ENCODE measurements around the gene SERPINB11.
"Not testable (repeated sequence)": the region's sequence is repeated elsewhere in the genome, so short reads cannot be mapped to it uniquely, and the experiment has no call there.

SERPINB11 gene

GRCh38 chr18:63731215-63731614 lies 28.5 kb downstream of the SERPINB11 start:
- no peak for DNase-seq

DNA sequence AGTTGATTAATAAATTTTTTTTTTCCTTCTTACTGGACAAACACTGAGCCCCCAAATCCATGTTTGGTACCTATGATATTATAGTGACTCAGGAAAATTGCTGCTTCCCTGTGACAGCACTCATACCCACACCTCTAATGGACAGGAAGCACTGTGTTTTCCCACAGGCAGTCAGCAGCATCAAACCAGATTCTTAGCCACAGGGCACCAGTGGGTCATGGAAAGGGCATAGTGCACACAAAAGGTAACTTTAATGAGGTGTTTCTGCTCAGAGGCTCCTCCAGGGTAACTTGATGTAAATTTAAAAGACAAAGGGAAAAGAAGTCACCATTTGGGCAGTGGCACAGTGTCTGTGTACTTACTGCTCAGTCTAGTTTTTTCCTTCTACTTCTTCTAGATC lies 34.1 kb downstream of the SERPINB11 start:
- no peak for DNase-seq

DNA sequence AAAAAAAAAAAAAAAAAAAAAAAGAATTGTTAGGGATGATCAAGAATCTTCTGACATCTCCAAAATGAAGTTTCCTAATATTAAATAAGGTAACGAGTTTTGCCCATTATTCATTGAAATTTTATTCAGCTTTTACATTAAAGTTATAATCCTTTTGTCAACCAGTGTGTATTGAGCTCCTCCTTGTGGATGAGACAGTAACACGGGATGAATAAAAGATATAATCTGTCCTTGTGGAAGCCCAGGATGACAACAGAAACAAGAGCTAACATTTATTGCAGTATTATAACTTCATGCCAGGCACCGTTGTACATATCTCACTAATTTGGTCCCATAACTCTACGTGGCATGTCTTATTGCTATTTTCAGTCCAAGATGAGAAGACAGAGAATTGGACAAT lies 39.0 kb downstream of the SERPINB11 start:
- DNase-seq, result no peak

GRCh38 chr18:63747006-63747405 lies 44.2 kb downstream of the SERPINB11 start:
- DNase-seq, result no peak

DNA sequence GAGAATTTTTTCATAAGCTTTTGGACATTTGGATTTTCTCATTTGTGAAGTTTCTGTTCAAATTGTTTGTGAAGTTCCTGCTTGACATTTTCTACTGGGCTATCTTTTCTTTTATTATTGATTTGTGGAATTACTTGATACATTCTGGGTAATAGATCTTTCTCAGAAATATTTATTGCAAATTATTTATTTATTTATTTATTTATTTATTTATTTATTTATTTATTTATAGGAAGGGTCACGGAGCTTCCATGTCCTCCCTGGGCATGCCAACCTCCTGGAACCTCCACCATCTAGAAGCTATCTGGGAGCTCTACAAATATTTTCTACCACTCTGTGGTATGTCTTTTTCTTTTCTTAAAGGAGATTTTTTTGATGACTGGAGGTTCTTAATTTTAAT lies 46.7 kb downstream of the SERPINB11 start:
- DNase-seq, result no peak

DNA sequence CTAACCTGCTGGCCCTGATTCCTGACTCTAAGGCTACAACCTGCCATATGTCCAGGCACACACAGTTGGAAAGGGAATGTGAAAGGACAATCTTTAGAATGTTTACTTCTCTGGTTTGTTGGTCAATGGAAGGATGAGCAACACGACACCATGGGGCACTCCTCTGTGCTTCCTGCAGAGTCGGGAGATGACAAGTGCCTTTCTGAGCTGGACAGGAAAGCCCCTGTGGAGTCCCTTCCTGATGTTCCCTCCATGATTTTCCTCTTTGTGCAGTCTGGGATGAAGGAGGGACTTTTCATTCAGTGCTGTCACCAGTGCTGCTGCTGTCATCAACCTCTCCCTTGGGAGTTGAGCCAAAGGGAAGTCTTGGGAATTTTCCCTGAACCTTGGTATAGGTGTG lies 49.9 kb downstream of the SERPINB11 start:
- DNase-seq, result no peak

DNA sequence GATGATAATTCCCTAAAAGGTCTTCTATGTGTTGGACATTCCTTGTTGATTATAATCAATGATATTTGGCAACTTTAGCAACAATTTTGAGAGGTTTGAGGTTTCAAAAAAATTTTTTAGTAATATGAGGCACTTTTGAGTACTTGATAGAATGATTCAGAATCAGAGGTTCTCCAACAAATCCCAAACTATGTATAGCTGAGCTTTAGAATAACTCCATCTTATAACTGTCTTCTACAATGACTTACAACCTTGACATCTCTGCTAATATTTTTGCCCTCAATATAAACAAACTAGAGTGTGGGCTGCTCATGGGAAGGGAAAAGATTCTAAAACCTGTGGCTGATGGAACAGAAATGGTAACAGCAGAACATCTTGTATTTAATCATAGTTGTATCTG lies 50.9 kb downstream of the SERPINB11 start:
- DNase-seq, result no peak

DNA sequence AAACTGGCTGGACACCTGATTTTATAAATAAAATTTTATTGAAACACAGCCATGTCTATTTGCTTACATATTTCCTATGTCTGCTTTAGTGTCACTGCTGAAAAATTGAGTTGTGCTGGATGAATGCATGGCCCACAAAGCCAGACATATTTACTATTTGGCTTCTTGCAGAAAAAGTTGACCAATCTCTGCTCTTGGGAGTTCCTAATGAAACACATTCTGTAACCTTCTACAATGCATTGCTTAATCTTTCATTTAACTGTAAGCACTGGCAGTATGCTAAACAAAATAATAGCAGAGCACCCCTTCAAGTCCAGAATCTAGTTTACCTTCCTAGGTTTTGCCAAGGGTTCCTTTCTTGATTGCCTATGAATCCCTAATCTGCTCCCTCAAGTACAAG lies 54.8 kb downstream of the SERPINB11 start:
- DNase-seq, result no peak

- DNase-seq, result no peak
Measured at GRCh38 chr18:63758615-63759240, 56.0 kb downstream of the SERPINB11 start.

- not testable (repeated sequence) for DNase-seq
Measured at GRCh38 chr18:63759786-63760185, 57.0 kb downstream of the SERPINB11 start.

- DNase-seq, result no peak
Measured at GRCh38 chr18:63762518-63762917, 59.8 kb downstream of the SERPINB11 start.

- DNase-seq, result no peak
Measured at GRCh38 chr18:63763831-63764600, 61.3 kb downstream of the SERPINB11 start.

DNA sequence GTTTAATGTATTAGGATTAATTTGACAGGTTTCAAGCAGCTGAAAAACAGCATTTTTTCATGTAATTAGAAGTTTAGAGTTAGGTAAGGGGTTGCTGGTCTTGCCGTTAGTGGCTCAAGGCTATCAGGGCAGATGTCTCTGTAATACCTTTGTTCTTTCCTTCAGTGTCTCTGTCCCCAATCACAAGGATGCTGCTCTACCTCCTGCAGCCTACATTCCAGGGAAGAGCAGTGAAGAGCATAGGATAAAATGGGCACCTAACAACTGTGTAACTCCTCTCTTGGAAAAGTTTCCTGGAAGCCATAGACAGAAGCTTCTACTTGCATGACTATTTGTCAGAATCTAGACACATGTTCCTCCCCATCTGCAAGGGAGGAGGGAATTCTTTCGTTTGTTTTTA lies 63.1 kb downstream of the SERPINB11 start:
- no peak for DNase-seq

Data from activated CD4-positive, alpha-beta T cell treated with anti-CD3 and anti-CD28 coated beads for 1 hour (primary cell).